Measurements from ENCODE around the gene LRCH1.

- TF ChIP-seq CTCF (conservative IDR thresholded peaks at IDR 0.05) (no peak), EZH2 (IDR thresholded peaks at IDR 0.05; ENCODE audit: low read depth) (no peak)
Measured at GRCh38 chr13:46516599-46517338, 36.2 kb upstream of the LRCH1 start.

Data from PC-9 (cell line).